ENCODE measurements around the gene INHBC. TPM values are rescaled to one million over a fixed set of nuclear protein-coding genes. Genes with fewer than 3 reads are reported as not detected.

Gene INHBC
- polyA plus RNA-seq, 1 of the 3 experiments (the other 2 are of a cell fraction), result 0.08 TPM

- H2AFZ ChIP-seq (ENCODE audit: low read depth), result no peak overlapping the region
- no peaks in the 10 kb centered on the region for H4K20me1 ChIP-seq (ENCODE audit: insufficient read depth)
- peaks cover 55 to 80% of the 10 kb centered on the region in 2 experiments for H3K36me3 ChIP-seq (replicated peaks in 1 of 2; ENCODE audit: control insufficient read depth in 1 of 2, insufficient read depth in 2 of 2, low read length in 1 of 2)
- WGBS (ENCODE audit: low lambda C conversion rate), result 97% methylated on average over 11 of the region's 11 CpGs
- H3K27me3 ChIP-seq (ENCODE audit: insufficient read depth), result no peaks in the 10 kb centered on the region
- H3K9me3 ChIP-seq, result no peaks in the 10 kb centered on the region
- peaks cover 3% of the 10 kb centered on the region; the same call in 1 of the 2 replicates for H3K79me2 ChIP-seq (ENCODE audit: insufficient read depth)
- ChIA-PET POLR2A (interaction anchor here (1.0 kb wide), 1 partner anchor 10 kb away, joined by 4 read pairs; no protein-coding TSS in a partner anchor), CTCF (interaction anchor here (1.4 kb wide), 2 partner anchors 17 to 41 kb away, joined by 3 to 4 read pairs; partner anchors contain the start of gene GLI1)
- no peak overlapping the region for H3K4me2 ChIP-seq
- H3F3A ChIP-seq (replicated peaks; ENCODE audit: insufficient read depth), result peaks cover 10% of the 10 kb centered on the region
- H3K4me1 ChIP-seq (ENCODE audit: control insufficient read depth in 1 of 2, insufficient read depth in 2 of 2, low read depth in 1 of 2, low read length in 1 of 2), result no peaks in the 10 kb centered on the region
- H3K27ac ChIP-seq (ENCODE audit: low read depth in 2 of 2, low read length in 1 of 2), result no peak overlapping the region
- DNase-seq, result no peak
- no peak for TF ChIP-seq ELF1 (IDR thresholded peaks at IDR 0.05)
- no peak for TF ChIP-seq REST (IDR thresholded peaks at IDR 0.05; ENCODE audit: low read depth, low read length)
- TF ChIP-seq GATA2 (CRISPR knock-in tag; IDR thresholded peaks at IDR 0.05), result no peak
- no peak for TF ChIP-seq MXI1 (IDR thresholded peaks at IDR 0.05; ENCODE audit: low read depth, low read length)
- TF ChIP-seq NRF1 (IDR thresholded peaks at IDR 0.05; ENCODE audit: low read depth, low read length), result no peak
- no peak for TF ChIP-seq FOXM1 (IDR thresholded peaks at IDR 0.05; ENCODE audit: low read depth)
- no peak for TF ChIP-seq PBX3 (IDR thresholded peaks at IDR 0.05)
- no peak overlapping the region for H3K4me3 ChIP-seq (ENCODE audit: low read depth in 2 of 2, low read length in 1 of 2)
- no peak overlapping the region for H3K9ac ChIP-seq
- H3K9me2 ChIP-seq, result no peaks in the 10 kb centered on the region
These were observed 65.6 kb downstream of the INHBC start for GRCh38 chr12:57500213-57500612.

Small RNA genes within 50 kb of the gene (small RNA-seq; reads per million reads assigned to genes)
- 0 reads per million in 7 experiments for gene RNU6-879P

Other genes starting within 250 kb of the INHBC start
- 0.18 and 0.31 TPM in 2 replicates for gene NXPH4, start 218.0 kb upstream of the INHBC start, polyA plus RNA-seq (2012; rRNA removed)
- 181 and 204 TPM in 2 replicates for gene SHMT2, start 205.1 kb upstream of the INHBC start, polyA plus RNA-seq (2012; rRNA removed)
- gene STAC3, start 183.6 kb upstream of the INHBC start, polyA plus RNA-seq (2012; rRNA removed), result 0.63 and 0.76 TPM in 2 replicates
- 16.3 and 23.1 TPM in 2 replicates for gene R3HDM2, start 3.7 kb upstream of the INHBC start, polyA plus RNA-seq (2012; rRNA removed)
- gene INHBE, start 20.5 kb downstream of the INHBC start, polyA plus RNA-seq (2012; rRNA removed), result 0.03 and 0.08 TPM in 2 replicates
- 0.67 and 0.90 TPM in 2 replicates for gene GLI1, start 25.0 kb downstream of the INHBC start, polyA plus RNA-seq (2012; rRNA removed)
- 0.66 and 1.0 TPM in 2 replicates for gene ARHGAP9, start 45.1 kb downstream of the INHBC start, polyA plus RNA-seq (2012; rRNA removed)
- gene MARS1, start 53.3 kb downstream of the INHBC start, polyA plus RNA-seq (2012; rRNA removed), result 158 and 193 TPM in 2 replicates
- 26.3 and 36.5 TPM in 2 replicates for gene DDIT3, start 85.7 kb downstream of the INHBC start, polyA plus RNA-seq (2012; rRNA removed)
- gene MBD6, start 88.0 kb downstream of the INHBC start, polyA plus RNA-seq (2012; rRNA removed), result 3.6 and 8.6 TPM in 2 replicates
- 122 and 139 TPM in 2 replicates for gene DCTN2, start 112.4 kb downstream of the INHBC start, polyA plus RNA-seq (2012; rRNA removed)
- 6.2 and 8.9 TPM in 2 replicates for gene KIF5A, start 115.3 kb downstream of the INHBC start, polyA plus RNA-seq (2012; rRNA removed)
- 34.2 and 40.1 TPM in 2 replicates for gene PIP4K2C, start 156.4 kb downstream of the INHBC start, polyA plus RNA-seq (2012; rRNA removed)
- 61.2 and 62.6 TPM in 2 replicates for gene DTX3, start 170.0 kb downstream of the INHBC start, polyA plus RNA-seq (2012; rRNA removed)
- gene ARHGEF25, start 176.7 kb downstream of the INHBC start, polyA plus RNA-seq (2012; rRNA removed), result 48.1 and 51.6 TPM in 2 replicates
- 5.2 and 5.3 TPM in 2 replicates for gene B4GALNT1, start 198.4 kb downstream of the INHBC start, polyA plus RNA-seq (2012; rRNA removed)